Right lobe of liver (tissue), 6 donors: ENCODE measurements around the gene PHF20. TPM values are rescaled to one million over a fixed set of nuclear protein-coding genes. Genes with fewer than 3 reads are reported as not detected.
"Not testable (repeated sequence)": the region's sequence is repeated elsewhere in the genome, so short reads cannot be mapped to it uniquely, and the experiment has no call there.

ENCODE experiments used
- ATAC-seq, 4 donors: fragments of 200-7000 bp; cut with Tn5 transposase; one replicate each; pipeline ENCODE4 v1.9.1; 2020; ENCODE audit warnings: mild to moderate bottlenecking in 4 of 4, moderate library complexity in 4 of 4
- DNase-seq, 3 donors: peaks; one replicate each; pipeline ENCODE4 v3.0.0-alpha.2; 2020
- H3K27ac ChIP-seq, 3 donors: fragments of 200-600 bp; one replicate each; pipeline ENCODE4 v1.8.0; 2022
- H3K27me3 ChIP-seq, 2 donors: fragments of 200-600 bp; one replicate each; pipeline ENCODE4 v1.8.0; 2022
- H3K36me3 ChIP-seq, 4 donors: fragments of 200-600 bp; sonication (generic) in 1 of 4; one replicate each; pipeline versions ENCODE4 v1.5.1 to v1.8.0; 2017 to 2022; ENCODE audit warnings: control low read depth in 1 of 4
- H3K4me1 ChIP-seq, 4 donors: fragments of 200-600 bp; sonication (generic) in 1 of 4; one replicate each; pipeline versions ENCODE4 v1.5.1 to v1.8.0; 2017 to 2022; ENCODE audit warnings: control low read depth in 1 of 4
- H3K4me3 ChIP-seq, 3 donors: fragments of 200-600 bp; one replicate each; pipeline ENCODE4 v1.8.0; 2022
- H3K9me3 ChIP-seq, 4 donors: fragments of 200-600 bp; sonication (generic) in 1 of 4; one replicate each; pipeline versions ENCODE4 v1.5.1 to v1.8.0; 2017 to 2022; ENCODE audit warnings: control low read depth in 1 of 4
- POLR2A ChIP-seq: fragments of 450-650 bp; IDR thresholded peaks from one replicate; pipeline ENCODE4 v1.6.1; 2017; ENCODE audit warnings: antibody characterized with exemption, mild to moderate bottlenecking
- WGBS: methylation state at CpG from one replicate; pipeline ENCODE4 v1.1.6; 2018; ENCODE audit warnings: low coverage, low lambda C conversion rate; ENCODE audit not compliant: insufficient coverage; ENCODE audit errors: missing lambda C conversion rate; 5-methylcytosine and 5-hydroxymethylcytosine counted together
- intact Hi-C, 2 donors: fragments of 100-400 bp; cut with DNase I; formaldehyde crosslinking; loops; one replicate each; pipeline versions ENCODE4 v1.11.2 to v1.14.1; 2022
- small RNA-seq, 2 experiments: library from RNA; depleted of rRNA; stranded (forward); fragments of <200 nt; gene quantifications; one replicate each; pipeline ENCODE3, GENCODE V24; 2016
- total RNA-seq, 6 experiments: library from RNA; depleted of rRNA in 2 of 6; stranded (reverse); fragments of >200 nt in 2 of 6; fragmentation: NEBNext Ultra II Directional in 3 of 6; extraction: Animal tissue kit (Norgen Biotek cat#: 25700) in 3 of 6; gene quantifications; one replicate each; pipeline versions ENCODE4 v1.1.0 to v1.2.4, GENCODE V29; 2016 to 2023
- TF ChIP-seq, protein P1 (sequence below), 4 donors: fragments of 200-600 bp in 3 of 4; fragments of 450-650 bp in 1 of 4; IDR thresholded peaks; one replicate each; pipeline versions ENCODE4 v1.5.1 to v1.8.0; 2016 to 2022; ENCODE audit warnings: antibody characterized with exemption in 4 of 4, mild to moderate bottlenecking in 2 of 4
- donor health status: DM: no; HTN: yes; CAD: no.
- donor health status: DM: no; HTN: no; CAD: no.
- donor health status: DM: no; HTN: no; CAD: no.
- donor health status: DM: no; HTN: yes; CAD: no.
- donor health status: DM: no; HTN: yes; CAD: no.

The PHF20 gene
- total RNA-seq, 6 experiments from 2014 or later: 9.3 to 16.7 (median 14.5) TPM

DNA sequence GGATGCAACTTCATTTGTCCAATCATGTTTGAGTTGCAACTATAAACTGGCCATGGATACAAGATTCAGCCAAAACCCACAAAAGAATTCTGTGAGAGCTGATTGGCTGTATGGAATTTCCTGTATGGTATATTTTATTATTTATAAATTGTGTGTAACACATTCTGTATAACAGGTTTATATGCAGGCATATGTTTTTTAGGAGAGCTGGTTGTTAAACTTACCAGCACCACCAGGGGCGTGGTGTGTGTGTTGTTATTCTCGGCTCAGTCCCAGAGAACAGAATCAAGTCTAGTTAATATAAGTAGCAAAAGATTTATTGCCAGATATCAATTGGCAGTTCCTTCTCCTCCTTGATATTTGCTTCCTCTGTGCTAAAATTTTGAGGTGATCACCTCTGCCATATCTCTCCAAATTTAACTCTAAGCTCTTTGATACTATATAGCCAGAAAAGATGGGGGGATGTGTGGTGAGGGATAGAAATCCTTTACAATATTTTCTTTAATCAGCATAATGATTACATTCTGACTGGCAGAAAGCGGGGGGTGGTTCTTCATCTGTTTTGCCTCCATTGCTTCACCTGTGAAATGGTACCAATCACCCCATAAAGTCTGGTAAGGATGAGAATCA lies 219.4 kb downstream of the PHF20 start:
- intact Hi-C loops: no loop called here
- TF ChIP-seq, protein P1, sequence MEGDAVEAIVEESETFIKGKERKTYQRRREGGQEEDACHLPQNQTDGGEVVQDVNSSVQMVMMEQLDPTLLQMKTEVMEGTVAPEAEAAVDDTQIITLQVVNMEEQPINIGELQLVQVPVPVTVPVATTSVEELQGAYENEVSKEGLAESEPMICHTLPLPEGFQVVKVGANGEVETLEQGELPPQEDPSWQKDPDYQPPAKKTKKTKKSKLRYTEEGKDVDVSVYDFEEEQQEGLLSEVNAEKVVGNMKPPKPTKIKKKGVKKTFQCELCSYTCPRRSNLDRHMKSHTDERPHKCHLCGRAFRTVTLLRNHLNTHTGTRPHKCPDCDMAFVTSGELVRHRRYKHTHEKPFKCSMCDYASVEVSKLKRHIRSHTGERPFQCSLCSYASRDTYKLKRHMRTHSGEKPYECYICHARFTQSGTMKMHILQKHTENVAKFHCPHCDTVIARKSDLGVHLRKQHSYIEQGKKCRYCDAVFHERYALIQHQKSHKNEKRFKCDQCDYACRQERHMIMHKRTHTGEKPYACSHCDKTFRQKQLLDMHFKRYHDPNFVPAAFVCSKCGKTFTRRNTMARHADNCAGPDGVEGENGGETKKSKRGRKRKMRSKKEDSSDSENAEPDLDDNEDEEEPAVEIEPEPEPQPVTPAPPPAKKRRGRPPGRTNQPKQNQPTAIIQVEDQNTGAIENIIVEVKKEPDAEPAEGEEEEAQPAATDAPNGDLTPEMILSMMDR (IDR thresholded peaks at IDR 0.05): peak; percentile 37 to 46 (median 42)
- TF ChIP-seq POLR2A: no peak
- Histone ChIP-seq H3K27me3 (no peaks in the 10 kb centered on the region), H3K9me3 (no peaks in the 10 kb centered on the region), H3K4me1 (no peaks in the 10 kb centered on the region), H3K36me3 (no peaks in the 10 kb centered on the region), H3K4me3 (no peak overlapping the region), H3K27ac (no peak overlapping the region)
- ATAC-seq (peak in 3 of 4 donors; percentile 31 to 40 (median 33)), DNase-seq (no peak)
- 14% methylated on average over 3 of the region's 3 CpGs for WGBS

DNA sequence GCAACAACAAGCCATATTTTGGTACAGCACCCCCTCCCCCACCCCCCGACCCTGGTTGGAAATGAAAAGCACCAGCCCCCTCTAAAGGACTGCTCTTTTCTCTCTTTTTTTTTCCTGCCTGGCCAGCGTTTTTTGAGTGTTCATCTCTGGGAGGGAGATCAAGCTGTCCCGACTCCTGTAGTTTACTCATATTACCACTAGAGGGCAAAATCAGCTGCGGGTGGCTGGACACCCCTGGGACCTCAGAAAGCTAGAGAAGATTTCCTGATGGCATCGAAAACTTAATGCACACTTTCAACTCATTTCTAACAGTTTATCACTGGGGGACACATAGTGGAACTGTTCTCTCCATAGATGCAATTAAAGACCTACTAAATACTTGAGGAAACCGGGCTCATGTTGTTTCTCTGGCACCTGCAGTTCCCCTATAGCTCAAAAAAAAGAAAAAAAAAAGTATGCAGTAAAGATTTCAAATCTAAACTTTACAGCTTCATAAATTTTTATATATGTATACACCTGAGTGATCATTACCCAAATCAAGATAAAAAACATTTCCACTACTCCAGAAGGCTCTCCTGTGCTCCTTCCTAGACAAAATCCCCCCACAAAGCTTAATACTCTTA lies 221.0 kb downstream of the PHF20 start:
- Histone ChIP-seq H3K36me3 (no peaks in the 10 kb centered on the region), H3K4me3 (no peak overlapping the region), H3K9me3 (no peaks in the 10 kb centered on the region), H3K4me1 (no peaks in the 10 kb centered on the region), H3K27me3 (no peaks in the 10 kb centered on the region), H3K27ac (no peak overlapping the region)
- WGBS: under 1% methylated on average over 6 of the region's 6 CpGs
- intact Hi-C loops: no loop called here
- ATAC-seq: peak; percentile 88 to 92 (median 90)
- DNase-seq: peak in 1 of 3 donors; percentile 53
- no peak for TF ChIP-seq POLR2A
- TF ChIP-seq, protein P1 (IDR thresholded peaks at IDR 0.05): peak; percentile 71 to 80 (median 76)

DNA sequence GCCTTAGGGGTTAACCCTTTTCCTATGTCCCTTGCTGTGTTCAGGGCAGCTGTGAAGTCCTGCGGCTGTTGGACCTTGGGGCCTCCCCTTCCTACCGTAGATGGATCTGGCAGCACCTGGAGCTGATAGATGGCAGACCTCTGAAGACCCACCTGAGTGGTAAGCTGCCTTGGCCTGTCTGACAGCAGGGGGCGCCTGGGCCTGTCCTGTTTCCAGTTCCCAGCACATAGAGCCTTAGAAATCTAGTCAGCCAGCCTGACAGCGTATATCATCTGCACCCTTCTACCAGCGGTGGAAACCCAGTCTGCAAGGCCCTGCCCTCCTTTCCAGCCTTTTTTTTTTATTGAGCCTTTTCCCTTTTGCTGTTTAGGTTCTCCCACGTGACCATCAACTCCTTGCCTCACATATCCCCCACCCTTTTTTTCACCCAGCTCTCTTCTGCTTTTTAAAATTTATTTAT lies 223.2 kb downstream of the PHF20 start:
- TF ChIP-seq, protein P1 (IDR thresholded peaks at IDR 0.05): peak; percentile 87 to 93 (median 91)
- no peak for TF ChIP-seq POLR2A
- ATAC-seq: peak; percentile 97 to 99 (median 98)
- Histone ChIP-seq H3K4me3 (no peak overlapping the region), H3K9me3 (no peaks in the 10 kb centered on the region), H3K27me3 (no peaks in the 10 kb centered on the region), H3K36me3 (no peaks in the 10 kb centered on the region), H3K27ac (no peak overlapping the region), H3K4me1 (no peaks in the 10 kb centered on the region)
- 0% methylated on average over 3 of the region's 6 CpGs for WGBS
- intact Hi-C loops: loop anchor here (5.0 kb wide), 1 partner anchor 142 kb away; no protein-coding TSS in a partner anchor
- DNase-seq: peak; percentile 82 to 86 (median 84)

DNA sequence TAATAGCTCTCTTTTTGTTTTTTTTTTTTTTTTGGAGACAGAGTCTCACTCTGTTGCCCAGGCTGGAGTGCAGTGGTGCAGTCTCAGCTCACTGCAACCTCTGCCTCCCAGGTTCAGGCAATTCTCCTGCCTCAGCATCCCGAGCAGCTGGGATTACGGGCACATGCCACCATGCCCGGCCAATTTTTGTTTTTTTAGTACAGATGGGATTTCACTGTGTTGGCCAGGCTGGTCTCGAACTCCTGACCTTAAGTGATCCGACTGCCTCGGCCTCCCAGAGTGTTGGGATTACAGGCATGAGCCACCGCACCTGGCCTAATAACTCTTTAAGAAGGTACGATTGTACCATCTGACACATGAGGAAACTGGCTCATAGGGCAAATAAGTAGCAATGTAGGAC lies 224.7 kb downstream of the PHF20 start:
- H3K27me3 ChIP-seq, H3K27ac ChIP-seq, H3K9me3 ChIP-seq, DNase-seq, ATAC-seq, H3K4me3 ChIP-seq, H3K4me1 ChIP-seq, H3K36me3 ChIP-seq: not testable (repeated sequence)
- intact Hi-C loops: loop anchor here (5.0 kb wide), 1 partner anchor 141 kb away; no protein-coding TSS in a partner anchor
- 93% methylated on average over 6 of the region's 8 CpGs for WGBS

Small RNA genes lying within 50 kb of the gene (small RNA-seq; reads per million reads assigned to genes)
- 0 reads per million in 2 experiments for gene COX7BP2
- gene HIGD1AP16: 0 reads per million in 2 experiments
- 0 reads per million in 2 experiments for gene RF00019
- gene RF00026: 0 reads per million in 2 experiments
- gene RNU4-40P: 0 to 0.39 reads per million in 2 experiments
- 0 reads per million in 2 experiments for gene RNU6-937P

Other genes starting within 250 kb of the PHF20 start
- gene C20orf173, start 242.4 kb upstream of the PHF20 start, total RNA-seq: not detected
- gene ERGIC3, start 229.9 kb upstream of the PHF20 start, total RNA-seq: 100 to 1,000 TPM in 4 of 6 experiments, 10 to 100 TPM in 2; 82.7 to 129 (median 112) TPM
- gene SPAG4, start 156.2 kb upstream of the PHF20 start, total RNA-seq: 10 to 100 TPM in 1 of 6 experiments, 1 to 10 TPM in 5; 1.7 to 13.8 (median 3.6) TPM
- 10 to 100 TPM; 35.5 to 72.0 (median 53.3) TPM for gene CPNE1, start 107.1 kb upstream of the PHF20 start, total RNA-seq
- gene RBM12, start 107.1 kb upstream of the PHF20 start, total RNA-seq: 10 to 100 TPM; 13.3 to 32.8 (median 21.0) TPM
- 10 to 100 TPM; 30.9 to 63.7 (median 44.3) TPM for gene NFS1, start 72.7 kb upstream of the PHF20 start, total RNA-seq
- gene ROMO1, start 72.6 kb upstream of the PHF20 start, total RNA-seq: 100 to 1,000 TPM in 2 of 6 experiments, 10 to 100 TPM in 4; 70.4 to 209 (median 84.8) TPM
- gene RBM39, start 29.8 kb upstream of the PHF20 start, total RNA-seq: 100 to 1,000 TPM in 5 of 6 experiments, 10 to 100 TPM in 1; 86.4 to 166 (median 120) TPM
- gene SCAND1, start 182.5 kb downstream of the PHF20 start, total RNA-seq: 100 to 1,000 TPM in 2 of 6 experiments, 10 to 100 TPM in 4; 35.5 to 106 (median 43.8) TPM
- 1 to 10 TPM; 1.6 to 2.2 (median 1.9) TPM for gene CNBD2, start 196.6 kb downstream of the PHF20 start, total RNA-seq